SU-DHL-6 (cell line): ENCODE measurements around the gene CYP4F12.

ENCODE experiments used
- CTCF ChIP-seq: fragments of 200-600 bp; sonication (generic); IDR thresholded peaks from one replicate; pipeline ENCODE4 v1.5.1; 2017; ENCODE audit warnings: antibody characterized with exemption, mild to moderate bottlenecking, low read length, moderate library complexity; ENCODE audit not compliant: insufficient read depth, poor library complexity, severe bottlenecking
- EZH2phosphoT487 ChIP-seq: fragments of 200-600 bp; sonication (generic), shearing (Covaris generic); conservative IDR thresholded peaks from 2 replicates; pipeline ENCODE4 v1.6.1; 2018; ENCODE audit warnings: mild to moderate bottlenecking, antibody characterized with exemption, low read length, moderate library complexity, mixed read lengths

- TF ChIP-seq CTCF, result no peak
- no peak for TF ChIP-seq EZH2phosphoT487
Measured at GRCh38 chr19:15628236-15629002, 44.5 kb upstream of the CYP4F12 start.
